ENCODE results near the gene FBXL5.

The FBXL5 gene

GRCh38 chr4:15676899-15677298, 21.7 kb upstream of the FBXL5 start:
- no peak overlapping the region for H3K27ac ChIP-seq
- no peak for TF ChIP-seq ZFX (IDR thresholded peaks at IDR 0.05; ENCODE audit: borderline replicate concordance)
- TF ChIP-seq CTCF (IDR thresholded peaks at IDR 0.05), result no peak

DNA sequence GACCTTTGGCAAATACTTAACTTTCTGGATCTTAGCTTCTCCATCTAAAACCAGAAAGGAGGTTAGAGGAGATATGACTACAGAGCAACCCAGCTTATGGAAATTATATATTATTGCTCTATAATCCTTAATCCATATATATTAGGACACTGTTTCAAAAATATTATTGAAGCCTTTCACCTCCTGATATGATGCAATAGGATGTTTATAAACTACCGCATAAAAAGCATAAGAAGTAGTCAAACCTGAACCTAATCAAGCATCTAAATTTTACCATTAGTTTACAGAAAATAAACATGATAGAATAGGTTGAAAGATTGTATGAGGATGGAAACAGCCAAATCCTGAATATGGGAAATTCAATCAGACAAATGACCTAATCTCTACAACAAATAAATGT, 20.9 kb upstream of the FBXL5 start:
- TF ChIP-seq ZFX (IDR thresholded peaks at IDR 0.05; ENCODE audit: borderline replicate concordance) (no peak), CTCF (IDR thresholded peaks at IDR 0.05) (no peak)
- no peak overlapping the region for H3K27ac ChIP-seq

DNA sequence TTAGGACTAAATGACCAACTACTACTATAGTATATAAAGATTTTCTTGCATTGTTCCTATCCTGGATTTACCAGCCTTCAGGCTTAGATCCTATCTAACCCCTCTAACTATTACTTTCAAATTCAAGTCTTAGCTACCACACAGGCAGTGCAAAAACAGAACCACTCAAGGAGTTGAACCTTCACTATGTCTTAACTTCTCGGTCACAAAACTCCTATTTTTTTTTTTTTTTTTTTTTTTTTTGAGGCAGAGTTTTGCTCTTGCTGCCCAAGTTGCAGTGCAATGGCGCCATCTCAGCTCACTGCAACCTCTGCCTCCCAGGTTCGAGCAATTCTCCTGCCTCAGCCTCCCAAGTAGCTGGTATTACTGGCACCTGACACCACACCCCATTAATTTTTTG, 20.2 kb upstream of the FBXL5 start:
- 0 out of 2 replicates have a peak, but pooled peaks have one; percentile 12 for TF ChIP-seq CTCF (IDR thresholded peaks at IDR 0.05)
- TF ChIP-seq ZFX (IDR thresholded peaks at IDR 0.05; ENCODE audit: borderline replicate concordance), result no peak
- H3K27ac ChIP-seq, result no peak overlapping the region

DNA sequence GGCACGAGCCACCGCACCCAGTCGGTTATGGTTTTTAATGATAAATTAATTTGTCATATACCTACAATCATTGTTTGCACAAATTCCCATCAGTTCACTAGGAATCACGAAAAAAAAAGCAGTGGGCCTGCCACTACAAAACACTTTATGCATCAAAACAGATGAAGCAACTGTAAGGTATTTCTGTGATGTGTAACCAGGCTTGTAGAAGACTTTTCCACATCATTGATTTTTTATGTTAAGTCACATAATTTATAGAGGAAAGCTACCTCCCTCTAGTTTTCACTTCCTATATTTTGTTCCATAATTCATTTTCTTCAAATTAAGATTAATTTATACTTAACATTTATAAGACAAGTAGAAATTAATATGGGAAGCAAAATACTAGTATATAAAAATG, 19.8 kb upstream of the FBXL5 start:
- no peak for TF ChIP-seq ZFX (IDR thresholded peaks at IDR 0.05; ENCODE audit: borderline replicate concordance)
- no peak for TF ChIP-seq CTCF (IDR thresholded peaks at IDR 0.05)
- no peak overlapping the region for H3K27ac ChIP-seq

DNA sequence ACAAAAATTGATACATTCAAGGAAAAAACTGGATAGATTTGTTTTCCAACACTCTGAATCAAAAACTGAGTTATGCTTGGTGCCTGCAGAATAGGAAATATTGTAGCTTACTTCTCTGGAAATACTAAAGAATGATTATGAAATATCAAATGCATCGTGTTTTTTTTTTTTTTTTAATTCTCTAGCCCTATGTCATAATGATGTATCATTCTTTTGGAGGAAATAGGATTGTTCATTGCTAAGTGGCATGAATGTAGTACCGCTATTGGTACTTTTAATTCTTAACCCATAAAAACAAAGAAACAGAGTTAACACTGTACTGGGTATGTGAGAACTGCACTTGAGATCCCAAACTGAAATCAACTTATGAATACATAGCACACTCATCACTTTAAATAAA, 18.9 kb upstream of the FBXL5 start:
- H3K27ac ChIP-seq, result no peak overlapping the region

DNA sequence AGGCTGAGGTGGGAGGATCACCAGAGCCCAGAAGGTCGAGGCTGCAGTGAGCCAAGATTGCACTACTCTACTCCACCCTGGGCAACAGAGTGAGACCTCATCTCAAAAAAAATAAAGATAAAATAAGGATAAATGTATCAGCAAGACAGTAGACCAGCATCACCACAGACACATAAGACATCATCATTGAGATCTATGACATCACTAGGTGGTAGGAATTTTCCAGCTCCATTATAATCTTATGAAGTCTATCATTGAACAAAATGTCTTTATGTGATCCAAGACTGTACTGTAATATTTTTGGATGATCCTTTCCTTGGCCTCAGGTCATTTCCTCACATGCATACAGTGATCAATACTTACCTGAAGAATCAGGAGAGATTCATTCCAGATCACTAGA, 18.2 kb upstream of the FBXL5 start:
- H3K27ac ChIP-seq, result no peak overlapping the region
- TF ChIP-seq CTCF (IDR thresholded peaks at IDR 0.05), result no peak
- TF ChIP-seq ZFX (IDR thresholded peaks at IDR 0.05; ENCODE audit: borderline replicate concordance), result no peak

More for the DNA sequence above, 18.9 kb upstream of the FBXL5 start:
- TF ChIP-seq CTCF (IDR thresholded peaks at IDR 0.05) (no peak), ZFX (IDR thresholded peaks at IDR 0.05; ENCODE audit: borderline replicate concordance) (no peak)

DNA sequence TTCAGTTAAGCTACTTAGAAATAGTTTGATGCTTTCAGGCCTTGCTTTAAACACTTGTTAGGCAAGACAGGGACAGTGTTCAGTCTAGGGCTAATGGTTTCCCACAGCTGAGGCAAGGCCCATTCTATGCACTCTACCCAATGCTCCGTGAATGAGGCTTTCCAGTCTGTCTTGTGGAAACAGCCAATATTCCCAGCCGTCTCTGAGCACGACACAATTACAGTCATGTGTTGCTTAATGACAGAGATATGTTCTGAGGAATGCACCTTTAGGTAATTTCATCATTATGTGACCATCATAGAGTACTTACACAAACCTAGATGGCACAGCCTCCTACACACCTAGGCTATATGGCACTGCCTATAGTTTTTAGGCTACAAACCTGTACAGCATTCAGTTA, 16.9 kb upstream of the FBXL5 start:
- no peak overlapping the region for H3K27ac ChIP-seq
- TF ChIP-seq ZFX (IDR thresholded peaks at IDR 0.05; ENCODE audit: borderline replicate concordance), result no peak
- TF ChIP-seq CTCF (IDR thresholded peaks at IDR 0.05), result no peak
